Lower leg skin (tissue), 3 donors: Measurements from ENCODE around the gene SDK1.

ENCODE experiments used
- POLR2A ChIP-seq, 2 donors: fragments of 450-650 bp; IDR thresholded peaks; one replicate each; pipeline ENCODE4 v1.6.1; 2016 to 2017; ENCODE audit warnings: antibody characterized with exemption in 2 of 2, mild to moderate bottlenecking in 1 of 2, moderate library complexity in 1 of 2
- TF ChIP-seq, protein P1 (sequence below), 3 donors: fragments of 450-650 bp; IDR thresholded peaks; one replicate each; pipeline ENCODE4 v1.5.1; 2016; ENCODE audit warnings: antibody characterized with exemption in 3 of 3, mild to moderate bottlenecking in 3 of 3, moderate library complexity in 2 of 3

DNA sequence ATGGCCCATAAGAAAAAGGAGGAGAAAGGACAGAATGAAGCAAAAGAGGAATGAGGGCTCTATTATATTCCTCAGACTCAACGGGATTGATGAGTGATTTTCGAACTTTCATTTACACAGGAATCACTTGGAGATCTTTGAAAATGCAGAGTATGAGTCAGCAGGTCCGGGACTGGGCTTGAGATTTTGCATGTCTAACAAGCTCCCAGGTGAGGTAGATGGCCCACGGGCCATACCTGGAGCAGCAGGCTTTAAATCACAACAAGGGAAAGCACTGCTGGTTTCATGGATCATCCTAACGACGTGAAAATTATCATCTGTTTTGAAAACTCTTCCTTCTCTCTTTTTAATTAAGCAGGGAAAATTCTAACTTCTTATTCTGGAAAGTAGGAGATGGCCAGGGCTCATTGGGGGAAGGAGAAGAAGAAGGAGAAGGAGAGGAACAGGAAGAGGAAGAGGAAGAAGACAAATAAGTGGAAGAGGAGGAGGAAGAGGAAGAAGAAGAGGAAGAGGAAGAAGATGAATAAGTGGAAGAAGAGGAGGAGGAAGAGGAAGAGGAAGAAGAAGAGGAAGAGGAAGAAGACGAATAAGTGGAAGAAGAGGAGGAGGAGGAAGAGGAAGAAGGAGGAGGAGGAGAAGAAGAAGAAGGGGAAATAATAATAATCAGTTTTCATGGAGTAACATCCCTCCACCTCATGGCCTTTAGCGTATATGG, 3.8 kb upstream of the SDK1 start:
- TF ChIP-seq, protein P1, sequence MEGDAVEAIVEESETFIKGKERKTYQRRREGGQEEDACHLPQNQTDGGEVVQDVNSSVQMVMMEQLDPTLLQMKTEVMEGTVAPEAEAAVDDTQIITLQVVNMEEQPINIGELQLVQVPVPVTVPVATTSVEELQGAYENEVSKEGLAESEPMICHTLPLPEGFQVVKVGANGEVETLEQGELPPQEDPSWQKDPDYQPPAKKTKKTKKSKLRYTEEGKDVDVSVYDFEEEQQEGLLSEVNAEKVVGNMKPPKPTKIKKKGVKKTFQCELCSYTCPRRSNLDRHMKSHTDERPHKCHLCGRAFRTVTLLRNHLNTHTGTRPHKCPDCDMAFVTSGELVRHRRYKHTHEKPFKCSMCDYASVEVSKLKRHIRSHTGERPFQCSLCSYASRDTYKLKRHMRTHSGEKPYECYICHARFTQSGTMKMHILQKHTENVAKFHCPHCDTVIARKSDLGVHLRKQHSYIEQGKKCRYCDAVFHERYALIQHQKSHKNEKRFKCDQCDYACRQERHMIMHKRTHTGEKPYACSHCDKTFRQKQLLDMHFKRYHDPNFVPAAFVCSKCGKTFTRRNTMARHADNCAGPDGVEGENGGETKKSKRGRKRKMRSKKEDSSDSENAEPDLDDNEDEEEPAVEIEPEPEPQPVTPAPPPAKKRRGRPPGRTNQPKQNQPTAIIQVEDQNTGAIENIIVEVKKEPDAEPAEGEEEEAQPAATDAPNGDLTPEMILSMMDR (IDR thresholded peaks at IDR 0.05), result no peak
- no peak for TF ChIP-seq POLR2A (IDR thresholded peaks at IDR 0.05)
